WTC11 (cell line): Measurements from ENCODE around the gene NPEPL1. TPM values are rescaled to one million over a fixed set of nuclear protein-coding genes. Genes with fewer than 3 reads are reported as not detected.

ENCODE experiments used
- ATAC-seq: fragments of 200-7000 bp; cut with Tn5 transposase; 2 replicates; pipeline ENCODE4 v1.10.0; 2021; ENCODE audit warnings: mild to moderate bottlenecking, moderate library complexity
- CTCF ChIA-PET: fragments of 300-600 bp; sonication (Branson Sonifier 250); formaldehyde crosslinking; loops from one replicate; lab custom pipeline; 2021; ENCODE audit warnings: antibody characterized with exemption; lab: Charles Lee
- POLR2A ChIA-PET: fragments of 350-600 bp; sonication (Branson Sonifier 250); formaldehyde crosslinking; loops from one replicate; lab custom pipeline; 2021; ENCODE audit warnings: antibody characterized with exemption; lab: Charles Lee
- DNase-seq: peaks from one replicate; pipeline ENCODE4 v3.0.0; 2021; ENCODE audit warnings: low spot score
- H3K27ac Mint-ChIP-seq: 2 replicates; pipeline ENCODE4 v1.8.0; 2021; ENCODE audit warnings: mixed read lengths
- H3K27me3 Mint-ChIP-seq: 2 replicates; pipeline ENCODE4 v1.8.0; 2021; ENCODE audit warnings: low read depth, mild to moderate bottlenecking, moderate library complexity, mixed read lengths
- H3K36me3 Mint-ChIP-seq: 2 replicates; pipeline ENCODE4 v1.8.0; 2021; ENCODE audit warnings: mixed read lengths
- H3K4me1 Mint-ChIP-seq: 2 replicates; pipeline ENCODE4 v1.8.0; 2022; ENCODE audit warnings: mixed read lengths
- H3K4me3 Mint-ChIP-seq: 2 replicates; pipeline ENCODE4 v1.8.0; 2021; ENCODE audit warnings: mild to moderate bottlenecking, moderate library complexity, mixed read lengths
- H3K9me3 Mint-ChIP-seq: 2 replicates; pipeline ENCODE4 v1.8.0; 2021; ENCODE audit warnings: mixed read lengths
- ARID4B ChIP-seq: sonication (generic); formaldehyde crosslinking; IDR thresholded peaks from 2 replicates; pipeline ENCODE4 v1.8.0; 2023; ENCODE audit warnings: missing genetic modification reagents, mild to moderate bottlenecking, borderline replicate concordance
- E2F1 ChIP-seq: sonication (generic); formaldehyde crosslinking; IDR thresholded peaks from 2 replicates; pipeline ENCODE4 v1.8.0; 2022; ENCODE audit warnings: mild to moderate bottlenecking, missing genetic modification reagents
- ETV6 ChIP-seq: sonication (generic); formaldehyde crosslinking; IDR thresholded peaks from 2 replicates; pipeline ENCODE4 v1.8.1; 2022; ENCODE audit warnings: mild to moderate bottlenecking, missing genetic modification reagents
- GABPB1 ChIP-seq: sonication (generic); formaldehyde crosslinking; IDR thresholded peaks from 2 replicates; pipeline ENCODE4 v1.8.1; 2023; ENCODE audit warnings: mild to moderate bottlenecking, missing genetic modification reagents
- HMGXB4 ChIP-seq: sonication (generic); formaldehyde crosslinking; IDR thresholded peaks from 2 replicates; pipeline ENCODE4 v1.8.1; 2023; ENCODE audit warnings: mild to moderate bottlenecking, moderate library complexity, missing genetic modification reagents
- NR3C1 ChIP-seq: sonication (generic); formaldehyde crosslinking; conservative IDR thresholded peaks from 2 replicates; pipeline ENCODE4 v1.8.1; 2023; ENCODE audit warnings: low read depth, mild to moderate bottlenecking, missing genetic modification reagents
- OVOL2 ChIP-seq: fragments of 250-450 bp; sonication (Bioruptor Pico); IDR thresholded peaks from 2 replicates; pipeline ENCODE4 v1.9.0; 2021; ENCODE audit warnings: mild to moderate bottlenecking, borderline replicate concordance
- SMAD3 ChIP-seq: sonication (generic); formaldehyde crosslinking; IDR thresholded peaks from 2 replicates; pipeline ENCODE4 v1.8.0; 2022; ENCODE audit warnings: missing genetic modification reagents, mild to moderate bottlenecking, borderline replicate concordance
- TP53 ChIP-seq: sonication (generic); formaldehyde crosslinking; IDR thresholded peaks from 2 replicates; pipeline ENCODE4 v1.8.1; 2023; ENCODE audit warnings: mild to moderate bottlenecking, missing genetic modification reagents
- ZNF121 ChIP-seq: sonication (generic); formaldehyde crosslinking; IDR thresholded peaks from 2 replicates; pipeline ENCODE4 v1.8.0; 2023; ENCODE audit warnings: missing genetic modification reagents
- ZNF281 ChIP-seq: sonication (generic); formaldehyde crosslinking; IDR thresholded peaks from 2 replicates; pipeline ENCODE4 v1.8.0; 2023; ENCODE audit warnings: mild to moderate bottlenecking, missing genetic modification reagents
- total RNA-seq: library from RNA; stranded (reverse); gene quantifications from 3 replicates; pipeline ENCODE4 v1.2.3, GENCODE V29; 2021
- TF ChIP-seq, protein P1 (sequence below): sonication (generic); formaldehyde crosslinking; IDR thresholded peaks from 2 replicates; pipeline ENCODE4 v1.8.1; 2022; ENCODE audit warnings: mild to moderate bottlenecking, moderate library complexity, missing genetic modification reagents
- TF ChIP-seq, protein P2 (sequence below): fragments of 250-450 bp; sonication (Bioruptor Pico); conservative IDR thresholded peaks from 2 replicates; pipeline ENCODE4 v1.9.0; 2021; ENCODE audit warnings: mild to moderate bottlenecking
- TF ChIP-seq, protein P3 (sequence below): sonication (generic); formaldehyde crosslinking; IDR thresholded peaks from 2 replicates; pipeline ENCODE4 v1.8.1; 2022; ENCODE audit warnings: low read depth, mild to moderate bottlenecking, moderate library complexity, missing genetic modification reagents, borderline replicate concordance

The NPEPL1 gene
- total RNA-seq, 1 experiment from 2014 or later, result 39.9 TPM

GRCh38 chr20:58721951-58722778 lies 29.6 kb downstream of the NPEPL1 start:
- ChIA-PET POLR2A (no interaction called here), CTCF (interaction anchor here (1.2 to 2.1 kb wide), 2 partner anchors 28 to 71 kb away, joined by 3 to 6 read pairs; partner anchors contain the start of gene STX16)
- peaks cover 23% of the 10 kb centered on the region for H3K9me3 Mint-ChIP-seq
- H3K27me3 Mint-ChIP-seq, result peaks cover 11% of the 10 kb centered on the region; the same call in 1 of the 2 replicates
- peaks cover 19% of the 10 kb centered on the region for H3K36me3 Mint-ChIP-seq
- H3K27ac Mint-ChIP-seq, result no peak overlapping the region
- ATAC-seq (no peak), DNase-seq (peak; percentile 7)
- H3K4me1 Mint-ChIP-seq, result peaks cover 15% of the 10 kb centered on the region; the same call in 1 of the 2 replicates
- H3K4me3 Mint-ChIP-seq, result no peak overlapping the region
- no peak for TF ChIP-seq SMAD3 (CRISPR knock-in tag)

DNA sequence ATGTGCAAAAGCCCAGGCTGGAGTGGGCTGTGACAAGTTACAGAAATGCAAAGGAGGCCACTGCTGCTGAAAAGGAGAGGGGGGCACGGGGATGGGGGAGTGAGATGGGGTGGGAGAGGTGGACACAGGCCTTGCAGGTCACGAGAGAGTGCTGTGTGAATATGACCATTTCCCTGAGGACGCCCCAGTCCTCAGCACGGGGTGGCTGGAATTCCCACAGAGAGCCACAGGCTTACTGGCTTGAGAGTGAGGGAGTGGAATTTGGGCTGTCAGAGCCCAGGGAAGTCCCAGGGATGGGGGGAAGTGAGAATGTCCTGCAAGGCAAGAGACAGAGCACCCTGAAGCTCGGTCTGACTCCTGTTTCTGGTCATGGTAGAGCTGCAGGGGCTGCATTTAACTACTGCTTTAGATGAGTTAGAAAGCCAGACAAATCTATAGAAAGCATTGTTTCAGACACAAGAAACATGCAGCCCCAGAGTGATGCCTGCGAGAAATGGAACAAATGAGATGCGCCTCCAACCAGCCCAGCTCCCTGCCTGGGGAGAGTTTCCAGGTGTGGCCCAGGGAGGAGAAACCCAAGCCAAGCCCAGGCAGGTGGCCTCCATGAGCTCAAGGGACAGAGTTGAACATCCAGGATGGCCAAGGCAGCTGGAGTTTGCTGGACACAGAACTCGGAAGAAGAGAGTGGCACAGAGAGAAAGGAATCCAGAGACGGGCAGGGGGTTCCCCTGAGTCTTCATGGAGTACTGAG lies 30.5 kb downstream of the NPEPL1 start:
- H3K36me3 Mint-ChIP-seq, result peaks cover 26% of the 10 kb centered on the region
- peaks cover 32% of the 10 kb centered on the region for H3K9me3 Mint-ChIP-seq
- no peak for DNase-seq
- H3K27ac Mint-ChIP-seq, result no peak overlapping the region
- ATAC-seq, result no peak
- ChIA-PET CTCF (interaction anchor here (1.2 to 2.1 kb wide), 2 partner anchors 29 to 72 kb away, joined by 3 to 6 read pairs; partner anchors contain the start of gene STX16), POLR2A (no interaction called here)
- peaks cover 11% of the 10 kb centered on the region; the same call in 1 of the 2 replicates for H3K27me3 Mint-ChIP-seq
- no peak overlapping the region for H3K4me3 Mint-ChIP-seq
- peaks cover 15% of the 10 kb centered on the region; the same call in 1 of the 2 replicates for H3K4me1 Mint-ChIP-seq
- TF ChIP-seq ZNF281 (no peak), ZNF121 (CRISPR knock-in tag) (no peak), GABPB1 (CRISPR knock-in tag) (no peak), OVOL2 (CRISPR knock-in tag) (no peak), E2F1 (CRISPR knock-in tag) (no peak), HMGXB4 (no peak), ETV6 (no peak), ARID4B (CRISPR knock-in tag) (no peak), TP53 (CRISPR knock-in tag) (no peak), NR3C1 (CRISPR knock-in tag) (no peak)
- TF ChIP-seq, protein P1, sequence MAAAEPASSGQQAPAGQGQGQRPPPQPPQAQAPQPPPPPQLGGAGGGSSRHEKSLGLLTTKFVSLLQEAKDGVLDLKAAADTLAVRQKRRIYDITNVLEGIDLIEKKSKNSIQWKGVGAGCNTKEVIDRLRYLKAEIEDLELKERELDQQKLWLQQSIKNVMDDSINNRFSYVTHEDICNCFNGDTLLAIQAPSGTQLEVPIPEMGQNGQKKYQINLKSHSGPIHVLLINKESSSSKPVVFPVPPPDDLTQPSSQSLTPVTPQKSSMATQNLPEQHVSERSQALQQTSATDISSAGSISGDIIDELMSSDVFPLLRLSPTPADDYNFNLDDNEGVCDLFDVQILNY (CRISPR knock-in tag), result no peak
- TF ChIP-seq, protein P2, sequence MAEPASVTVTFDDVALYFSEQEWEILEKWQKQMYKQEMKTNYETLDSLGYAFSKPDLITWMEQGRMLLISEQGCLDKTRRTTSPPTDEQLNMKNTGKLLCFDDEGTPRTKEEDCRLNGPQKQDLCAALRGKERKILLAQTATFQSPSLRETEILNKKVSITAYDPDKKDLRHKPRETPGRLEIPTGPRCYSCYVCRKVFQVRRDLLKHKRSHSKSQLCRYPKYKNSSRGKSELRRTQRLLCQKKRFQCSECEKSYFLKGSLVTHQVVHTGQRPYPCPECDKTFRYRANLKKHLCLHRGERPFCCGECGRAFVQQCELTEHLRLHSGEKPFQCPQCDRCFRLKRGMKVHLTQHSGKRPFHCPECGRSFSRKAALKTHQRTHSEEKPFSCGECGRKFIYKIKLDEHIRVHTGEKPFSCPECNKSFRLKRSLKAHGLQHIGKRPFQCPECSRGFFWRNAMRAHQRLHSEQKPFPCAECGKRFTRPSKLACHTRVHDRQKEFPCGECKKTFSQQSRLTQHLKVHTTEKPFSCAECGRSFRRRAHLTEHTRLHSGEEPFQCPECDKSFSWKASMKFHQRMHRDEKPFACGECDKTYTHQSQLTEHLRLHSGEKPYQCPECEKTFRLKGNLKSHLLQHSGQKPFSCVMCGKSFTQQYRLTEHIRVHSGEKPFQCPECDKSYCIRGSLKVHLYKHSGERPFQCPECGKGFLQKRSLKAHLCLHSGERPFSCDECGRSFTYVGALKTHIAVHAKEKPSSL, result no peak
- TF ChIP-seq, protein P3, sequence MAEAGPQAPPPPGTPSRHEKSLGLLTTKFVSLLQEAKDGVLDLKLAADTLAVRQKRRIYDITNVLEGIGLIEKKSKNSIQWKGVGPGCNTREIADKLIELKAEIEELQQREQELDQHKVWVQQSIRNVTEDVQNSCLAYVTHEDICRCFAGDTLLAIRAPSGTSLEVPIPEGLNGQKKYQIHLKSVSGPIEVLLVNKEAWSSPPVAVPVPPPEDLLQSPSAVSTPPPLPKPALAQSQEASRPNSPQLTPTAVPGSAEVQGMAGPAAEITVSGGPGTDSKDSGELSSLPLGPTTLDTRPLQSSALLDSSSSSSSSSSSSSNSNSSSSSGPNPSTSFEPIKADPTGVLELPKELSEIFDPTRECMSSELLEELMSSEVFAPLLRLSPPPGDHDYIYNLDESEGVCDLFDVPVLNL (CRISPR knock-in tag), result no peak
